Measurements from ENCODE around the gene CHTF8.

Gene CHTF8

DNA sequence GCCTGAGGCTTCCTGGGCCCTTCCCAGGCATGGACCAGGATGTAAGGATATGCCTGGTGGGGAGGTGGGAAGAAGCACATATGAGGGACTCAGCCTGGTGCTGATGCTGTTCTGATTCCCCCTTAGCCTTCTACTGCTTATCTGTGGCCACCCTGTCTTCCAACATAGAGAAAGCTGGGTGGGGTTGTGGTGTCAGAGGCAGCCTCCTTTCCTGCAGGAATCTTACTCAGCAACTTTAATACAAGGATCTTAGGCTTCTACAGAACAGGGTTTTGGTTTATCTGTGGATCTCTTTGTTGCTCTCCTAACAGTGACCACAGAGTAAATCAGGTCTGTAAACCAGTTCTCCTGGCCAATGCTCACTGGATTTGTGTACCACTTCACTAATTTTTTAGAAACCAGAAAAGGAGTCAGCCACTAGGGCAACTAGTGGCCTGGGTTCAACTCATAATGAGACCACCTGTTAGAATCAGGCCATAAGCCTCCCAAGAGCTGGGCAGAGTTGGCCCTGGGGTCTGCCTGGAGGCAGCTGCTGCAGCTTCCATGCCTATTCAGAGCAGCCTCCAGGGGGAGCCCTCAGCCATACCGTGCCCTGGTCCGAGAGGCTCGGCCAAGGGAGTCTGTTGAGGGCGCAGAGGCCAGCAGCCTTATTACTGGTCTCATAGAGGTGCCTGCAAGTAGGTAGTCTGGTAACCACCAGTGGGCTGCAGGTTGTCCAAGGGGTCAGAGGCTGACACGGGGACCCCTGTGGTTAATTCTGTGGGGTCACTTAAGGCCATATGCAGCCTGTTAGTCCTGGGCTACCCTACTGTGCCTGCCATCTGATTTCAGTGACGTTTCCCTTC, 19.9 kb downstream of the CHTF8 start:
- Histone ChIP-seq H3K36me3 (ENCODE audit: control insufficient read depth, insufficient read depth, low read length) (peaks cover 55% of the 10 kb centered on the region), H3K9me3 (ENCODE audit: control insufficient read depth, low read length) (no peaks in the 10 kb centered on the region), H3K4me3 (ENCODE audit: extremely low read depth, insufficient read depth, low read length, poor library complexity, severe bottlenecking) (no peak overlapping the region), H3K27ac (ENCODE audit: low read depth, low read length, severe bottlenecking) (no peak overlapping the region), H3K4me1 (ENCODE audit: control insufficient read depth, insufficient read depth, low read length, poor library complexity, severe bottlenecking) (peaks cover 6% of the 10 kb centered on the region)
- 72 to 88% methylated on average over 2 to 6 of the region's 6 CpGs for WGBS, 2 experiments (ENCODE audit: insufficient coverage in 2 of 2)

DNA sequence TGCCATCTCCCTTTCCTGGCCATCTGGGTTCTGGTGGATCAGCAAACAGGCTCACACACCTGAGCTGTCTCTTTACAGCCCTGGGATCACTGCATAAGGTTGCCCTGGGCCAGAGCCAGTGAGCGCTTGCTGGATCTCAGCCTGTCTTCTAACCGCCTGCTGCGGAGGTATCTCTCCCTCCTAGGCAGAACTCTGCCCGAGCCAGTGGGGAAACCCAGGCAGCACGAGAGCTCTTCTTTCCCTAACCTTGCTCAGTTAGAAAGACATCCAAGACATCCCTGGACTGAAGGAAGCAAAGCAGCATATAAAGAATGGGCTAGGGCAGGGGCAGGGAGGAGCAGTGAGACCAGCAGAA, 20.5 kb downstream of the CHTF8 start:
- no peak overlapping the region for H3K27ac ChIP-seq (ENCODE audit: low read depth, low read length, severe bottlenecking)

DNA sequence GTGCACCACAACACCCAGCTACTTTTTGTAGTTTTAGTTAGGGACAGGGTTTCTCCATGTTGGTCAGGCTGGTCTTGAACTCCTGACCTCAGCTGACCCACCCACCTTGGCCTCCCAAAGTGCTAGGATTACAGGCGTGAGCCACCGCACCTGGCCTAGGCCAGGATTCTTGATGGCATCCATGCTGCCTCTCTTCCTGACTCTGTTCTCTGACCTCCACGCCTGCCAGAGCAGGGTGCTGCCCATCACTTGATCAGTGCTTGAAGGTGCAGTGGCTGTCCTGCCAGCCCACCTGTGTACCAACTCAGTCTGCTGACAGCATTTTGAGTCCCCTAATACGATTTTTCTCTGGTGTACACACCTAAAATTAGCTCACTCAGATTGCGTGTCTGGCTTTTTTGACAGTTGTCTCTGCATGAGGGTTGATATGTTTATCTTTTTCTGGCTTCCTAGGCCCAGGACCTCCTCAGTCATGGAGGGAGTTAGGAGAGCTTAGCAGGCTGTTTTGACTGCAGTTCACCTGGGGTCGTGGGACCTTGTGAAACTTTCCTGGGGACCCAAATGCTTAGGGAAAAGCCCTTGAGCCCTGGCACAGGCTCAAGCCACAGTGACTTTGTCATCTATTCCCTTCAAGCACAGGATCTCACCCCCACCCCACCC, 21.0 kb downstream of the CHTF8 start:
- peaks cover 43% of the 10 kb centered on the region for H3K36me3 ChIP-seq (ENCODE audit: control insufficient read depth, insufficient read depth, low read length)
- no peaks in the 10 kb centered on the region for H3K9me3 ChIP-seq (ENCODE audit: control insufficient read depth, low read length)
- H3K4me3 ChIP-seq (ENCODE audit: extremely low read depth, insufficient read depth, low read length, poor library complexity, severe bottlenecking) = no peak overlapping the region
- peaks cover 11% of the 10 kb centered on the region for H3K4me1 ChIP-seq (ENCODE audit: control insufficient read depth, insufficient read depth, low read length, poor library complexity, severe bottlenecking)
- no peak overlapping the region for H3K27ac ChIP-seq (ENCODE audit: low read depth, low read length, severe bottlenecking)
- WGBS, 2 experiments (ENCODE audit: insufficient coverage in 2 of 2) = 92 to 93% methylated on average over 5 to 6 of the region's 6 CpGs

More for the DNA sequence above, 20.5 kb downstream of the CHTF8 start:
- 93 to 94% methylated on average over 5 of the region's 5 CpGs for WGBS, 2 experiments (ENCODE audit: insufficient coverage in 2 of 2)
- Histone ChIP-seq H3K4me3 (ENCODE audit: extremely low read depth, insufficient read depth, low read length, poor library complexity, severe bottlenecking) (no peak overlapping the region), H3K36me3 (ENCODE audit: control insufficient read depth, insufficient read depth, low read length) (peaks cover 49% of the 10 kb centered on the region), H3K9me3 (ENCODE audit: control insufficient read depth, low read length) (no peaks in the 10 kb centered on the region), H3K4me1 (ENCODE audit: control insufficient read depth, insufficient read depth, low read length, poor library complexity, severe bottlenecking) (peaks cover 9% of the 10 kb centered on the region)

DNA sequence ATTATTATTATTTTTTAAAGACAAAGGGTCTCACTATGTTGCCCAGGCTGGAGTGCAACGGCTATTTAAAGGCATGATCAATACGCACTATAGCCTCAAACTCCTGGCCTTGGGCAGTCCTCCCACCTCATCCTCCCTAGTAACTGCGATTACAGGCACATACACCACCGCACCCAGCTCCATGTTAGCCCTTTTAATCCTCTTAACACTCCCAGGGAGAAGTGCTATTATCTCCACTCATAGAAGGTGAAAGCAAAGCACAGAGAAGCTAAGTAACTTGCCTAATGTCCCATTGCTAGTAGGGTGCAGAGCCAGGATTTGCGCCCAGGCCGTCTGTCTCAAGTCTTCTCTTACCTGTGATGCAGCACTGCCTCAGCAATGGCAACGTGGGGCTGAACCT, 22.0 kb downstream of the CHTF8 start:
- peaks cover 34% of the 10 kb centered on the region for H3K36me3 ChIP-seq (ENCODE audit: control insufficient read depth, insufficient read depth, low read length)
- no peak overlapping the region for H3K27ac ChIP-seq (ENCODE audit: low read depth, low read length, severe bottlenecking)
- H3K9me3 ChIP-seq (ENCODE audit: control insufficient read depth, low read length) = no peaks in the 10 kb centered on the region
- peaks cover 11% of the 10 kb centered on the region for H3K4me1 ChIP-seq (ENCODE audit: control insufficient read depth, insufficient read depth, low read length, poor library complexity, severe bottlenecking)
- H3K4me3 ChIP-seq (ENCODE audit: extremely low read depth, insufficient read depth, low read length, poor library complexity, severe bottlenecking) = no peak overlapping the region
- whole genome bisulfite sequencing, 2 experiments (ENCODE audit: insufficient coverage in 2 of 2) = 91 to 92% methylated on average over 6 to 7 of the region's 7 CpGs

DNA sequence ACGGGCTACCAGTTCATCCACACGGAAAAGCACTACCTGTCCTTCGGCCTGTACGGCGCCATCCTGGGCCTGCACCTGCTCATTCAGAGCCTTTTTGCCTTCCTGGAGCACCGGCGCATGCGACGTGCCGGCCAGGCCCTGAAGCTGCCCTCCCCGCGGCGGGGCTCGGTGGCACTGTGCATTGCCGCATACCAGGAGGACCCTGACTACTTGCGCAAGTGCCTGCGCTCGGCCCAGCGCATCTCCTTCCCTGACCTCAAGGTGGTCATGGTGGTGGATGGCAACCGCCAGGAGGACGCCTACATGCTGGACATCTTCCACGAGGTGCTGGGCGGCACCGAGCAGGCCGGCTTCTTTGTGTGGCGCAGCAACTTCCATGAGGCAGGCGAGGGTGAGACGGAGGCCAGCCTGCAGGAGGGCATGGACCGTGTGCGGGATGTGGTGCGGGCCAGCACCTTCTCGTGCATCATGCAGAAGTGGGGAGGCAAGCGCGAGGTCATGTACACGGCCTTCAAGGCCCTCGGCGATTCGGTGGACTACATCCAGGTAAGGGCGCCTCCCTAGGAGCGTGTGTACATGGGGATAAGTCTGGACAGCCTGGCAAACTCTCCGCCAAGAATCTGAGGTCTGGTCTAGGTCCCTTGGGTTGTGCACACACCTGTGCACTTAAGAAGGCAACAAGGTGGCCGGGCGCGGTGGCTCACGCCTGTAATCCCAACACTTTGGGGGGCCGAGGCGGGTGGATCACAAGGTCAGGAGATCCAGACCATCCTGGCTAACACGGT, 22.7 kb downstream of the CHTF8 start:
- peaks cover 27% of the 10 kb centered on the region for H3K36me3 ChIP-seq (ENCODE audit: control insufficient read depth, insufficient read depth, low read length)
- peaks cover 11% of the 10 kb centered on the region for H3K4me1 ChIP-seq (ENCODE audit: control insufficient read depth, insufficient read depth, low read length, poor library complexity, severe bottlenecking)
- no peak overlapping the region for H3K4me3 ChIP-seq (ENCODE audit: extremely low read depth, insufficient read depth, low read length, poor library complexity, severe bottlenecking)
- no peaks in the 10 kb centered on the region for H3K9me3 ChIP-seq (ENCODE audit: control insufficient read depth, low read length)
- WGBS, 2 experiments (ENCODE audit: insufficient coverage in 2 of 2) = 95 to 96% methylated on average over 40 to 47 of the region's 48 CpGs
- no peak overlapping the region for H3K27ac ChIP-seq (ENCODE audit: low read depth, low read length, severe bottlenecking)

DNA sequence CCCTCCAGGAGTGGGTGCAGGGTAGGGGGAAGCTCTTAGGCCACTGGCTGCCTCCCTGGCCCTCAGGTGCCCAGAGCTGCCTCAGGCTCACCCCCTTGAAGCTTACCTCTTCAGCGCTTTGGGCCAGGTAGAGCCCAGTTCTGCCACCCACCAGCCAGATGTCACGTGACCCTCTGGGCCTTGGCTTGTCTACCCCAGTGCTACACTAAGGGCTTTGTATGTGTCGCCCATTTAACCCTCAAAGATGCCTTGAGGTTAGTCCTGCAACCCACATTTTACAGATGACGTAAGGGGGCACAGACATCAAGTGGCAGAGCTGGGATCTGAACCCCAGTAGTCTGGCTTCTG, 23.5 kb downstream of the CHTF8 start:
- Histone ChIP-seq H3K4me3 (ENCODE audit: extremely low read depth, insufficient read depth, low read length, poor library complexity, severe bottlenecking) (no peak overlapping the region), H3K9me3 (ENCODE audit: control insufficient read depth, low read length) (no peaks in the 10 kb centered on the region), H3K27ac (ENCODE audit: low read depth, low read length, severe bottlenecking) (no peak overlapping the region), H3K36me3 (ENCODE audit: control insufficient read depth, insufficient read depth, low read length) (peaks cover 22% of the 10 kb centered on the region), H3K4me1 (ENCODE audit: control insufficient read depth, insufficient read depth, low read length, poor library complexity, severe bottlenecking) (peaks cover 11% of the 10 kb centered on the region)
- 91 to 93% methylated on average over 4 of the region's 4 CpGs for WGBS, 2 experiments (ENCODE audit: insufficient coverage in 2 of 2)

DNA sequence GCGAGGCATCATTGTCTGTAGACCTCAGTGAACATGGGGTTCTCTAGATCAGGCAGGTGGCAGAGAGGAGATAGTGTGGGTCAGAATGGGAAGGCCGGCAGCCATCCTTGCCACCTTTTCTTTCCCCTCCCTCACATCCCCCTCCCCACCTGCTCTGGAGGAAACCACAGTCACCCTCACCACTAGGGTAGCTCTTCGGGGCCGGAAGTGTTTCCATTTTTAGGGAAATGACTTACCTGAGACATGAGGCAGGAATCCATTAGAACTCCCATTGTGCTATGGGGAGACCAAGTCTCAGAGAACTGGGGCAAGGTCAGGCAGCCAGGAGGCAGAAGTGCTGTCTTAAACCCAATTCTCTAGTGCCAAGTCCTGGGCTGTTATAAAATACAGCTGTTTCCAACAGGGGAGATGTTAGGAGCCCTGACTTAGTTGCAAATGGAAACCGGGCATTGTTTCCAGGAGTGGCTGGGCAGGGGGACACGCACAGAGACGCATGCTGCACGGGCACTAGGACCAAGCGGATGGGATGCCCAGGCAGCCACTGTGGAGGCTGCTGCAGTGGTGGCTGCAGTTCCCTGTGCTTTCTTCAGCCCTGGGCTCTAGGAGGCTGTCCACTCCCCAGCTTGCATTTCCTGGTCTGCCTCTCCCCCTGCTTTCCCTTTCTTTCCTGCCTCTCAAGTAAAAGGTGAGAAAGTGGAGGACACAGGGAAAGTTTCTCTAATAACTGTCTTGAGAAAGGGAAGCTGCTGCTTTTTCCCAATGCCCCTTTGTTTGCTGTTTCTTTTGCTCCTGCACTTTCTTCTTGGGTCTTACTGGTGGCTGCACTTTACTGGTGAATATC, 24.1 kb downstream of the CHTF8 start:
- peaks cover 22% of the 10 kb centered on the region for H3K36me3 ChIP-seq (ENCODE audit: control insufficient read depth, insufficient read depth, low read length)
- no peak overlapping the region for H3K27ac ChIP-seq (ENCODE audit: low read depth, low read length, severe bottlenecking)
- H3K9me3 ChIP-seq (ENCODE audit: control insufficient read depth, low read length) = no peaks in the 10 kb centered on the region
- H3K4me1 ChIP-seq (ENCODE audit: control insufficient read depth, insufficient read depth, low read length, poor library complexity, severe bottlenecking) = peaks cover 11% of the 10 kb centered on the region
- WGBS, 2 experiments (ENCODE audit: insufficient coverage in 2 of 2) = 23 to 24% methylated on average over 7 to 8 of the region's 9 CpGs
- H3K4me3 ChIP-seq (ENCODE audit: extremely low read depth, insufficient read depth, low read length, poor library complexity, severe bottlenecking) = peak overlapping the region; percentile 42

DNA sequence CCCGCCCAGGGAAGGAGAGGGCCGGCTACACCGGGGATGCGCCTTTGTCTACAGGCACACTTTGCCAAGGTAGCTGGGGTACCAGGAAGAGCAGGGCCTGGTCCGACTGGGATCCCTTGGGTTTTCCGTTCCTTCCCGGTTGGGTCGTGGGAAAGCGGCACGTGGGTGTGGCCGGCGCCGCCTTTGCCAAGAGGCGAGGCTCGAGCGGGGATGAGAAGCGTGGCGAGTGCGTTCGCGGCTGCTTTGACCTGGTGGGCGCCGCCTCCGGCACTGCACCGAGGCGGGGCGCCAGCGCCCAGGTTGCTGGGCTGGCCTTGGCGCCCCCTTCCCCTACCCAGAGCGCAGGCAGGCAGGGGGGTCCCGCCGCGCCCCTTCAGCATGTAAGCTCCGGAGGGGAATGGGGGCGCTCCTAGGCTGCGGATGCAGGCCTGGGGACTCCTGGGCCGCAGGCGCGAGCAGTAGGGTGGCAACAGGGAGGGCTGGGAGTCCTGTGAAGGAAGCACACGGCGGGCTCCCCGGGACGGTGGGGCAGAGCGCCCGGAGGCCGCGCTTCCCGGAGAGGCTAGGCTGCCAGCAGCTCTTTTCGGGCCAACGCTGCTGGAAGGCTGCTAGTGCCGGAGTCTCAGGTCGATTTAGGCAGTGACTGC, 24.9 kb downstream of the CHTF8 start:
- peak overlapping the region; percentile 42 for H3K4me3 ChIP-seq (ENCODE audit: extremely low read depth, insufficient read depth, low read length, poor library complexity, severe bottlenecking)
- no peak overlapping the region for H3K27ac ChIP-seq (ENCODE audit: low read depth, low read length, severe bottlenecking)
- H3K9me3 ChIP-seq (ENCODE audit: control insufficient read depth, low read length) = no peaks in the 10 kb centered on the region
- H3K4me1 ChIP-seq (ENCODE audit: control insufficient read depth, insufficient read depth, low read length, poor library complexity, severe bottlenecking) = peaks cover 11% of the 10 kb centered on the region
- H3K36me3 ChIP-seq (ENCODE audit: control insufficient read depth, insufficient read depth, low read length) = peaks cover 21% of the 10 kb centered on the region
- whole genome bisulfite sequencing, 2 experiments (ENCODE audit: insufficient coverage in 2 of 2) = 2 to 3% methylated on average over 41 to 46 of the region's 52 CpGs

DNA sequence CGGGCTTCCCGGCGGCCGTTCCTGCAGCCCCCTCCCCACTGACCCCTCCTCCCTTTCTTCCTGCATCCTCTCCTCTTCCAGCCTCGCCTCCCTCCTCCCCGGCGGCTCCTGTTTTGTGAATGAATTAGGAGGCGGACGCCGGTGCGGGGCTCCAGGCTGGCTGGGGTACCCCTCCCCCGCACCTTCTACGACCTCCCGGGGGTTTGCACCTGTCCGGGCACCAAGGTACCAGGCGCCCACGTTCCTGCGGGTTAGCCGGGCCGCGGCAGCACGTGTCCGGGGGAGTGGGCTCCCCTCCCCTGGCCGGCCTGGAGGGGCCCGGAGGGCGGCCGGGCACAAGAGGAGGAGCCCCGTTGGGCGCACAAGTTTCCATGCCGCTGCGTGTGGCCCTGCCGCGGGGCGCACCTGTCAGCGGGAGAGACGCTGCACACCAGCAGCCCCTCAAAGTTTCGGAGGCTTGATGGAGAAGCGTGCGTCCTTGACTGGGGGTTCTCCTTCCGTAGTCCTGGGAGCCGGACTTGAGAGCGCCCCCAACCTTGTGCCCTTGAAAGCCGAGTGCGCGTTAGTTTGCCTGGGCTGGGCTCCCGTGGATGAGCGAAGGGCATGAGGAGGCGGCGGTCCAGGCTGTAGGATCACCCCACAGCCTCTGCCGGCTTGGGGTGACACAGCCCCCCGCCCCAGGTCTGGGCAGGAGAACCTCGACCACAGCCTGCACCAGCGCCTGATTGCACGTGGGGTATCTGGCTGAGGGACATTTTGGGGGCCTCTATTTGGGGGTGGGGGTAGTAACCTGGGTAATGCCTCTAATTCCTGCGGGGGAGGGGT, 25.7 kb downstream of the CHTF8 start:
- WGBS, 2 experiments (ENCODE audit: insufficient coverage in 2 of 2) = 0 to 1% methylated on average over 38 to 39 of the region's 55 CpGs
- Histone ChIP-seq H3K4me1 (ENCODE audit: control insufficient read depth, insufficient read depth, low read length, poor library complexity, severe bottlenecking) (peaks cover 11% of the 10 kb centered on the region), H3K9me3 (ENCODE audit: control insufficient read depth, low read length) (no peaks in the 10 kb centered on the region), H3K4me3 (ENCODE audit: extremely low read depth, insufficient read depth, low read length, poor library complexity, severe bottlenecking) (peak overlapping the region; percentile 42), H3K27ac (ENCODE audit: low read depth, low read length, severe bottlenecking) (no peak overlapping the region), H3K36me3 (ENCODE audit: control insufficient read depth, insufficient read depth, low read length) (peaks cover 17% of the 10 kb centered on the region)
